T-helper 22 cell (primary cell): Measurements from ENCODE around the gene ALOX12.
"Not testable (repeated sequence)": the region's sequence is repeated elsewhere in the genome, so short reads cannot be mapped to it uniquely, and the experiment has no call there.

ENCODE experiments used
- DNase-seq: peaks from one replicate; pipeline ENCODE4 v3.0.0-alpha.2; 2020; ENCODE audit warnings: low read depth

ALOX12 gene

GRCh38 chr17:7046127-7046724 is 50.4 kb downstream of the ALOX12 start:
- DNase-seq: no peak

DNA sequence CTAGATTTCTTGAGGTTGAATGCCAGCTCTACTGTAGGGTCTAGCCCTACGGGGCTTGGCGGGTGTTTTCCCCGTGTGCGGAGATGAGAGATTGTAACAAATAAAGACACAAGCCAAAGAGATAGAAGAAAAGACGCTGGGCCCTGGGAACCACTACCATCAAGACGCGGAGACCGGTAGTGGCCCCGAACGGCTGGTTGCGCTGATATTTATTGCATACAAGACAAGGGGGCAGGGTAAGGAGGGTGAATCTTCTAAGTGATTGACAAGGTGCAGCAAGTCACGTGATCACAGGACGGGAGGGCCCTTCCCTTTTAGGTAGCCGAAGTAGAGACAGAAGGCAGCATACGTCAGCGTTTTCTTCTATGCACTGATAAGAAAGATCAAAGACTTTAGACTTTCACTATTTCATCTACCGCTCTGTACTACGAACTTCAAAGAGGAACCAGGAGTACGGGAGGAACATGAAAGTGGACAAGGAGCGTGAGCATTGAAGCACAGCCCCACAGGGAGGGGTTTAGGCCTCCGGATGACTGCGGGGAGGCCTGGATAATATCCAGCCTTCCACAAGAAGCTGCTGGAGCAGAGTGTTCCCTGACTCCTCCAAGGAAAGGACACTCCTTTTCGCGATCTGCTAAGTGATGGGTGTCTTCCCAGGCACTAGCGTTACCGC is 51.0 kb downstream of the ALOX12 start:
- DNase-seq: peak; percentile 84

DNA sequence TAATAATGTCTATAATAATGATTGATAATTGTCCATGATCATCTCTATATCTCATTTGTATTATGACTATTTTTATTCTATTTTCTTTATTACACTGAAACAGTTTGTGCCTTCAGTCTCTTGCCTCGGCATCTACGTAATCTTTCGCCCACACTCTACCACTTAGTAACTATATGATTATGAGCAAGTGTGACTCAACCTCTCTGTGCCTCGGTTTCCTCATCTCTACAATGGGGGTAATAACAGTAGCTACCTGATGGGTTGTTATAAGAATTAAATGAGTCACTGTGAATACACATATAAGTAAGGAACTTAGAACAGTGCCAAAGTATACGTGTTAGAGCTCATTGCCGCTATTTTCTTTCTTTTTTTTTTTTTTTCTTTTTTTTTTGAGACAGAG is 51.7 kb downstream of the ALOX12 start:
- no peak for DNase-seq

- no peak for DNase-seq
Measured at GRCh38 chr17:7048968-7049367, 53.1 kb downstream of the ALOX12 start.

DNA sequence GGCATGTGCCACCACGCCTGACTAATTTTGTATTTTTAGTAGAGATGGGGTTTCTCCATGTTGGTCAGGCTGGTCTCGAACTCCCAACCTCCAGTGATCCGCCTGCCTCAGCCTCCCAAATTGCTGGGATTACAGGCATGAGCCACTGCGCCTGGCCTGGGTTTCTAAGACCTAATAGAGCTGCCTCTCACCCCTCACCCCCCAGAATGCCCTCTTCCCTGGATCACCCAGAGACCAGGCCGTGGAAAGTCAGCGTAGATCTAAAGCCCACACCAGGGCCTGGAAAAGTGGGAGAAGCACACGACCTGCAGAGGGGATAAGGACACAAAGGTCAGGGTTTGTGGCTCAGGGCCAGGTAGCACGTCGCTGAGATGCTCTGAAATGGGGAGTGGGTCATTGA is 54.7 kb downstream of the ALOX12 start:
- not testable (repeated sequence) for DNase-seq

DNA sequence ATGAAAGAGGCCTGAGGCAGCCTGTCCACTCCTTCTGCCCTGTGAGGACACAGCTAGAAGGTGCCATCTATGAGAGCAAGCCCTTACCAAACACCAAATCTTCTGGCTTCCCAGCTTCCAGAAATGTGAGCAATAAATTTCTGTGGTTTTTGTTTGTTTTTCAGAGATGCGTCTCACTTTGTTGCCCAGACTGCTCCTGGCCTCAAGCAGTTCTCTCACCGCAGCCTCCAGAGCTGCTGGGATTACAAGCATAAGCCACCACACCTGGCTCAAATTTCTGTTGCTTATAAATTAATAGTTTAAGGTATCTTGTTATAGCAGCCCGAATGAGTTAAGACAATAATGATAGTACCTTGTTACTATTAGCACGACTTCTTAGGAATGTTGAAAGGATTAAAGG is 60.5 kb downstream of the ALOX12 start:
- DNase-seq: no peak

GRCh38 chr17:7058831-7059447 is 63.1 kb downstream of the ALOX12 start:
- DNase-seq: no peak
